HepG2 (cell line): ENCODE results near the gene ULK4. TPM values are rescaled to one million over a fixed set of nuclear protein-coding genes. Genes with fewer than 3 reads are reported as not detected.

ENCODE experiments used
- CCDC6 ChIP-seq: sonication (generic); formaldehyde crosslinking; IDR thresholded peaks from 2 replicates; pipeline ENCODE4 v1.8.1; 2022; ENCODE audit warnings: mild to moderate bottlenecking, missing genetic modification reagents, moderate library complexity
- ETV6 ChIP-seq: sonication (generic); formaldehyde crosslinking; conservative IDR thresholded peaks from 2 replicates; pipeline ENCODE4 v1.4.0; 2020; ENCODE audit warnings: missing genetic modification reagents
- FOXK2 ChIP-seq: fragments of 450-650 bp; IDR thresholded peaks from 2 replicates; pipeline ENCODE4 v1.6.1; 2016
- IKZF4 ChIP-seq: sonication (generic); formaldehyde crosslinking; IDR thresholded peaks from 2 replicates; pipeline ENCODE4 v1.5.1; 2020; ENCODE audit warnings: borderline replicate concordance, mild to moderate bottlenecking, low read depth, missing genetic modification reagents; ENCODE audit errors: not compliant biosample characterization
- MED1 ChIP-seq: sonication (generic); formaldehyde crosslinking; IDR thresholded peaks from 2 replicates; pipeline ENCODE4 v1.4.0; 2020; ENCODE audit warnings: missing genetic modification reagents
- ZNF431 ChIP-seq: sonication (generic); formaldehyde crosslinking; IDR thresholded peaks from 2 replicates; pipeline ENCODE4 v1.9.0; 2022; ENCODE audit warnings: missing genetic modification reagents, low read depth, mild to moderate bottlenecking, borderline replicate concordance
- ZNF446 ChIP-seq: sonication (generic); formaldehyde crosslinking; IDR thresholded peaks from 2 replicates; pipeline ENCODE4 v1.5.0; 2020; ENCODE audit warnings: mild to moderate bottlenecking, missing genetic modification reagents
- ZNF629 ChIP-seq: sonication (generic); formaldehyde crosslinking; conservative IDR thresholded peaks from 2 replicates; pipeline ENCODE4 v1.5.0; 2020; ENCODE audit warnings: missing genetic modification reagents
- ZSCAN9 ChIP-seq: IDR thresholded peaks from 2 replicates; pipeline ENCODE4 v1.6.1; 2016; ENCODE audit warnings: borderline replicate concordance
- polyA plus RNA-seq, 8 experiments: library from polyadenylated mRNA; depleted of rRNA in 3 of 8; stranded (reverse) in 7 of 8; unstranded in 1 of 8; fragments of >200 nt; fragmentation: Illumina TruSeq in 4 of 8; extraction: Trizol in 4 of 8; gene quantifications; 2 replicates each; pipeline versions ENCODE4 v1.2.1 to v1.2.3, GENCODE V29; 2011 to 2016; ENCODE audit warnings: low read depth in 4 of 8, missing spikeins in 1 of 8, mixed read lengths in 1 of 8; ENCODE audit not compliant: insufficient read depth in 1 of 8
- total RNA-seq, 5 experiments: library from RNA; depleted of rRNA; stranded (reverse); fragments of >200 nt; fragmentation: Illumina TruSeq; extraction: Trizol; gene quantifications; 2 replicates each; pipeline ENCODE4 v1.2.3, GENCODE V29; 2016; ENCODE audit warnings: low read depth in 1 of 5
- TF ChIP-seq, protein P1 (sequence below): IDR thresholded peaks from 2 replicates; pipeline ENCODE4 v1.6.1; 2016; ENCODE audit warnings: low read depth, control low read depth
- TF ChIP-seq, protein P2 (sequence below): sonication (generic); formaldehyde crosslinking; IDR thresholded peaks from 2 replicates; pipeline ENCODE4 v1.4.0; 2020; ENCODE audit warnings: missing genetic modification reagents
- TF ChIP-seq, protein P3 (sequence below): sonication (generic); formaldehyde crosslinking; IDR thresholded peaks from 2 replicates; pipeline ENCODE4 v1.4.0; 2020; ENCODE audit warnings: missing genetic modification reagents

Gene ULK4
- total and polyA plus RNA-seq, 2 of the 13 experiments (the other 11 are each of a cell fraction or from before 2014, with no cell fraction given): 6.7 to 11.8 TPM

DNA sequence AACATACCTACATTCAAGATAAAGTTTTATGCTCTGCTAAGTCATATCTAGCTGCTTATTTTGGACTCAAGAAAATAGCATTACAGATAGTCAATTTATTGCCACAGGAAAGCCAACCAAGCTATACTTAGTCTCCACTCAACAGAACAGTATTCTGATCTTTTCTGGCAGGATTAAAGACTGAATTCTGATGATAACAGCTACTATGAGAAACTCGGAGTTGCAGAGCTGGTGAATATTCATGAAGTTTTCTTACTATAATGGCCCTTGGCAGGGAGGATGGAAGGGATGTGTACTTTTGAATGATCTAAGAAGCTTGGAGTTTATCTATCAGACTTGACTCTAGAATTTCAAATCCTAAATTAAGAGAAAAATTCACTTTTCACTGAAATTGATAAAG, 524.9 kb downstream of the ULK4 start (continued):
- TF ChIP-seq, protein P1, sequence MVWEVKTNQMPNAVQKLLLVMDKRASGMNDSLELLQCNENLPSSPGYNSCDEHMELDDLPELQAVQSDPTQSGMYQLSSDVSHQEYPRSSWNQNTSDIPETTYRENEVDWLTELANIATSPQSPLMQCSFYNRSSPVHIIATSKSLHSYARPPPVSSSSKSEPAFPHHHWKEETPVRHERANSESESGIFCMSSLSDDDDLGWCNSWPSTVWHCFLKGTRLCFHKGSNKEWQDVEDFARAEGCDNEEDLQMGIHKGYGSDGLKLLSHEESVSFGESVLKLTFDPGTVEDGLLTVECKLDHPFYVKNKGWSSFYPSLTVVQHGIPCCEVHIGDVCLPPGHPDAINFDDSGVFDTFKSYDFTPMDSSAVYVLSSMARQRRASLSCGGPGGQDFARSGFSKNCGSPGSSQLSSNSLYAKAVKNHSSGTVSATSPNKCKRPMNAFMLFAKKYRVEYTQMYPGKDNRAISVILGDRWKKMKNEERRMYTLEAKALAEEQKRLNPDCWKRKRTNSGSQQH: no peak
- no peak for TF ChIP-seq FOXK2
- TF ChIP-seq IKZF4: no peak
- TF ChIP-seq ZNF446 (CRISPR knock-in tag): no peak
- no peak for TF ChIP-seq MED1 (CRISPR knock-in tag)
- TF ChIP-seq, protein P2, sequence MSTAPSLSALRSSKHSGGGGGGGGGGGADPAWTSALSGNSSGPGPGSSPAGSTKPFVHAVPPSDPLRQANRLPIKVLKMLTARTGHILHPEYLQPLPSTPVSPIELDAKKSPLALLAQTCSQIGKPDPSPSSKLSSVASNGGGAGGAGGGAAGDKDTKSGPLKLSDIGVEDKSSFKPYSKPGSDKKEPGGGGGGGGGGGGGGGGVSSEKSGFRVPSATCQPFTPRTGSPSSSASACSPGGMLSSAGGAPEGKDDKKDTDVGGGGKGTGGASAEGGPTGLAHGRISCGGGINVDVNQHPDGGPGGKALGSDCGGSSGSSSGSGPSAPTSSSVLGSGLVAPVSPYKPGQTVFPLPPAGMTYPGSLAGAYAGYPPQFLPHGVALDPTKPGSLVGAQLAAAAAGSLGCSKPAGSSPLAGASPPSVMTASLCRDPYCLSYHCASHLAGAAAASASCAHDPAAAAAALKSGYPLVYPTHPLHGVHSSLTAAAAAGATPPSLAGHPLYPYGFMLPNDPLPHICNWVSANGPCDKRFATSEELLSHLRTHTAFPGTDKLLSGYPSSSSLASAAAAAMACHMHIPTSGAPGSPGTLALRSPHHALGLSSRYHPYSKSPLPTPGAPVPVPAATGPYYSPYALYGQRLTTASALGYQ (CRISPR knock-in tag): no peak
- no peak for TF ChIP-seq CCDC6
- TF ChIP-seq ZNF629 (CRISPR knock-in tag): no peak
- TF ChIP-seq ETV6 (CRISPR knock-in tag): no peak
- TF ChIP-seq, protein P3, sequence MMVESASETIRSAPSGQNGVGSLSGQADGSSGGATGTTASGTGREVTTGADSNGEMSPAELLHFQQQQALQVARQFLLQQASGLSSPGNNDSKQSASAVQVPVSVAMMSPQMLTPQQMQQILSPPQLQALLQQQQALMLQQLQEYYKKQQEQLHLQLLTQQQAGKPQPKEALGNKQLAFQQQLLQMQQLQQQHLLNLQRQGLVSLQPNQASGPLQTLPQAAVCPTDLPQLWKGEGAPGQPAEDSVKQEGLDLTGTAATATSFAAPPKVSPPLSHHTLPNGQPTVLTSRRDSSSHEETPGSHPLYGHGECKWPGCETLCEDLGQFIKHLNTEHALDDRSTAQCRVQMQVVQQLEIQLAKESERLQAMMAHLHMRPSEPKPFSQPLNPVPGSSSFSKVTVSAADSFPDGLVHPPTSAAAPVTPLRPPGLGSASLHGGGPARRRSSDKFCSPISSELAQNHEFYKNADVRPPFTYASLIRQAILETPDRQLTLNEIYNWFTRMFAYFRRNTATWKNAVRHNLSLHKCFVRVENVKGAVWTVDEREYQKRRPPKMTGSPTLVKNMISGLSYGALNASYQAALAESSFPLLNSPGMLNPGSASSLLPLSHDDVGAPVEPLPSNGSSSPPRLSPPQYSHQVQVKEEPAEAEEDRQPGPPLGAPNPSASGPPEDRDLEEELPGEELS (CRISPR knock-in tag): no peak
- TF ChIP-seq ZNF431: no peak
- no peak for TF ChIP-seq ZSCAN9 (CRISPR knock-in tag)
- TF ChIP-seq, all 625 proteins: peak for 0
